ENCODE data around the gene VPS33A.

Gene VPS33A

GRCh38 chr12:122182887-122183587 is 83.3 kb downstream of the VPS33A start, which contains the start of gene LRRC43:
TSS of gene LRRC43 (plus strand) at chr12:122183123. CDS start at chr12:122183145, 22 bp downstream.
- DNase-seq (ENCODE audit: low read depth in 2 of 2), result no peak

Measured in stimulated activated CD4-positive, alpha-beta T cell treated with anti-CD3 and anti-CD28 coated beads, Interleukin-12 subunit alpha, Interleukin-12 subunit beta, amount 100 ng/mL, for 24 hours (primary cell).